Stimulated activated CD8-positive, alpha-beta memory T cell treated with anti-CD3 and anti-CD28 coated beads, Interleukin-15, amount 100 ng/mL, for 24 hours (primary cell): Measurements from ENCODE around the gene ELAVL1.

ENCODE experiments used
- DNase-seq: peaks from one replicate; pipeline ENCODE4 v3.0.0-alpha.2; 2020; ENCODE audit warnings: low read depth

The ELAVL1 gene

GRCh38 chr19:8021374-8021773, 15.9 kb upstream of the ELAVL1 start:
- no peak for DNase-seq

DNA sequence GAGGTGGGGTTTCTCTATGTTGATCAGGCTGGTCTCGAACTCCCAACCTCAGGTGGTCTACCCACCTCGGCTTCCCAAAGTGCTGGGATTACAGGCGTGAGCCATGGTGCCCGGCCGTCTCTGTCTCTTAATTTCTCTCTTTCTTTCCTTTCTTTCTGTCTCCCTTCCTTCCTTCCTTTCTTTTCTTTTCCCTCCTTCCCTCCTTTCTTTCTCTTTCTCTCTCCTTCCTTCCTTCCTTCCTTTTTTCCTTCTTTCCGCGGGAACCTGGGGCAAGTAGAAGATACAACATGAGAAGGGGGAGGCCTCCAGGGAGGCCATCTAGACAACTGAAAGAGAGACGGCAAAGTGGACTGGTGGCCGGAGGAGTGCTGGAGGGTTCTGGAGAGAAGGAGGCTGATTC, 15.2 kb upstream of the ELAVL1 start:
- no peak for DNase-seq

GRCh38 chr19:8017808-8018207, 12.4 kb upstream of the ELAVL1 start:
- no peak for DNase-seq

- no peak for DNase-seq
These were observed 523 bp downstream of the ELAVL1 start for GRCh38 chr19:8004723-8005513.

- no peak for DNase-seq
These were observed 1.4 kb downstream of the ELAVL1 start for GRCh38 chr19:8004001-8004400.

DNA sequence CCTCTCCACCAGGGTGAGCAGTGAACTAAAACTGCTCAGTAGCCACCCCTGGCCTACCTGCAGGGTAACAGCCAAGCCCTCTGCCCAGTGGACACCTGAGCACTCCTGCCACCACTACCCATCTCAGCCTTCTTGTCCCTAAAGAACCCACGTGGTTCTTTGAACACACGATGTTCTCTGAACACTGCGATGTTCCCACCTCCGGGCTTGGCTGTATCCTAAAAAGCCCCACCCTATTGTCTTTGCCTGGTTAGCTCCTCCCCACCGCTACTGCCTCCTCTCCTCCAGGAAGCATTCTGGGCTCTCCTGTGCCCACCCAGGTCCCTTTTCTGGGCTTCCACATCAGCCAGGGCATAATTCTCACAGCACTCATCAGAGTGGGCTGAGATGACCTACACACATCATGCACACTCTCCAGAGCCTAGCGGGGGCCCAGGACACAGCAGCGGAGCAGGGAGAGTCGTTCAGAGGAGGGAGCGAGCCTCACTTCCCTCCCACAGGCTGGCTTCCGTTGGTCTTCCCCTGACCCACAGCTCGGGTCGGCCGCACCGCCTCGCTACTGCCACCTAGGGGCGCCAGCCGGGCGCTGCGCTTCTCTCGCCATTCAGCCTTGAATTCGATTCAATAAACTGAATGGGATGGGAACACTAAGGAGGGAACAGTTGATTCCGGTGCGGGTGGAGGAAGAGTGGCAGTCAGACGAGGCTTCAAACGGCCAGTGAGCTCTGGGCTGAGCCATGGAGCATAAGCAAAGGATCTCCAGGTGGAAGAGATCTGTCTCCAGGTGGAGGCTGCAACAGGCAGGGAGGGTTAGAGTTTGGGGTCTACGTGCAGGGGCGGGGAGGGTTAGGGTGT, 3.2 kb downstream of the ELAVL1 start:
- DNase-seq: peak; percentile 53

DNA sequence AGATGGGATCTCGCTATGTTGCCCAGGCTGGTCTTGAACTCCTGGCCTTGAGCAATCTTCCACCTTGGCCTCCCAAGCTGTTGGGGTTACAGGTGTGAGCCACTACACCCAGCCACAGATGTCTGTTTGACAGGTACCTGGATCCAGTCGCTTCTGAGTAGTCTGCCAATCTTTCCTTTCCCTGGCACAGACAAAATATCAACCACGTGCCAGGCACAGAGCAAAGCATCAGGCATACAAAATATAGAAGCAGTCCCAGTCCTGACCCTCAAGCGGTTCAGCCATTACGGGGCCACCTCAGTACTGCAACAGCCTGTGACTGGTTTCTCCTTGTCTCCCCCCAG, 3.8 kb downstream of the ELAVL1 start:
- no peak for DNase-seq

DNA sequence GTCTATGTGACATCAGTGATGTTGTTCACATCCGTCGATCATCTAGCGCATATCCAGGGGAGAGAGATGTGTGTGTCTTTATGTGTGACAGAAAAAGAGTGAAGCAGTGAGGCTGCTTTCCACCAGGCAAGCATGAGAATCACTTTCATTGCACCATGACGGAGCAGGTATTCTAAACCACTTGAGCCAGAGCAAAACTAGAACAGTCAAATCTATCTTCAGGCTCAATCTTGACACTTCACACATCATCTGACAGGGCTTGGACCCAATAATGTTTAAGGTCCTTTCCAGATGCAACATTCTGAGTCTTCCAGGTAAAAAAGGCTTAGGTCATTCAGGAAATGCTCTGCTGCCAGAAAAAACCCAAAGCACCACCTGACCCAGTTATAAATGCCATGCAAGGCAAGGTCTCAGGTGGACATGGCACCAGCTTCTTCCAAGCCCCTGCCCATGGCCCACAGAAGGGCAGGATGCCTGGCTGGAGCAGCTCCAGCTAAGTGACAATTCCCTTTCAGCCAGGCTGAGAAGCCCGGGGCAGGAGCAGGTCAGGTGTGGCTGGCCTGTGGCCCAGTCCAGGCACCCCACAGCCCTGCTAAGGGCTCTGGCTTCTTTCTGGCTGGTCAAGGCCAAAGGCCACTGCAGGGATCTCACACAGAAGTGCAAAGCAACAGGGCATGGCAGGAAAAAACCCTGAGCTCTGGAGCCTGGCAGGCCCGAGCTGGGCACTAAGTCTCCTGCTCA, 5.0 kb downstream of the ELAVL1 start:
- no peak for DNase-seq

DNA sequence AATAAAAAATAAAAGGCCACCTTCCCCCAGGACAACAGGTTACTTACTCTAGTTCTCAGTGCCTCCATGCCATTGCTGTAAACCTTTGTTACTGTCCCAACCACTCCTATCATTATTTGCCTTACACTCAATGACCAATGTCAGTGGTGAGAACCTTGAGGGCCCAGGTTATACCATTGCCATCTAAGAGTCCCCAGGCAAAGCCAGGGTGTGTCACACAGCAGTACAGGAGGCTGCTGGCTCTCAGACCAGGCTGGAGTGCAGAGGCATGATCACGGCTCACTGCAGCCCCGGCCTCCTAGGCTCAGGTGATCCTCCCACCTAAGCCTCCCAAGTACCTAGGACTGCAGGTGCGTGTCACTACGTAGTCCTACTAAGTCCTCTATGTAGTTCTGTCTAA, 6.1 kb downstream of the ELAVL1 start:
- no peak for DNase-seq

DNA sequence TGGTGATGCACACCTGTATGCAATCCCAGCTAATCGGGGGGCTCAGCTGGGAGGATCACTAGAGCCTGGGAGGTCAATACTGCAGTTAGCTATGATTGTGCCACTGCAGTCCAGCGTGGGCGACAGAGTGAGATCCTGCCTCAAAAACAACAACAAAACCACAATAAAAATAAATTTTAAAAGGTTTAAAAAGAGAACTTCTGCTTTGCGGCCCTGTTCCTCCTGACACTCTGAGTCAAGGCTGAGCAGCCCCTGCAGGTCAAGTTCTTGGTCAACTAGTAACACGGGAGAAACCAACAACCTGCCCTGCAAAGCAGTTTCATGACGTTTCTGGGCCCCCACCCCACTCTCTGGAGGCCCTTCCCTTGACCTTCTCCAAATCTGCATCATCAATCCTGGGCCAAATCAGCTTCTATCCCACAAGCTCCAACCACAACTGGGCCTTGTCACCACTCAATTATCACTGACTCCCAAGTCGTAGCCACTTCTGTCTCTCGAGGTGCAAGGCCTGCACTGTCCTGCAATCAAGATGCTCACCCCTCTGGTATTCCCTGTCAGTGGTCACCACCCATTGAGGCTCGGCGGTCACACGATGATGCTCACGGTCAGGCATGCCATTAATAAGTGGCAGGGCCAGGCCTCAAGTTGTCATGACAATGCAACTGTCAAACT, 7.5 kb downstream of the ELAVL1 start:
- no peak for DNase-seq

DNA sequence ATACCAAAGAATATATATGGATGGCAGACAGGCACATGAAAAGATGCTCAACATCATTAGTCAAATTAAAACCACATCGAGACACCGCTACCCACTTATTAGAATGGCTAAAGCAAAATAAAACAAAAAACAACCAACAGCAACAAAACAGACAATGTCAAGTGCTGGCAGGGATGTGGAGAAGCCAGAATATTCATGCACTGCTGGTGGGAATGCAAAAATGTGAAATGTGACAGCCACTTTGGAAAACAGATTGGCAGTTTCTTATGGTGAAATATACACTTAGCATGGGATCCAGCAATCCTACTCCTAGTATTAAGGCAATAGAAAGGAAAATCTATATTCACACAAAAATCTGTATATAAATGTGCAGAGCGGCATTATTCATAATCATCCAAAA, 8.6 kb downstream of the ELAVL1 start:
- no peak for DNase-seq

GRCh38 chr19:7995810-7996158, 9.7 kb downstream of the ELAVL1 start:
- no peak for DNase-seq

GRCh38 chr19:7994928-7995809, 10.3 kb downstream of the ELAVL1 start:
- no peak for DNase-seq

DNA sequence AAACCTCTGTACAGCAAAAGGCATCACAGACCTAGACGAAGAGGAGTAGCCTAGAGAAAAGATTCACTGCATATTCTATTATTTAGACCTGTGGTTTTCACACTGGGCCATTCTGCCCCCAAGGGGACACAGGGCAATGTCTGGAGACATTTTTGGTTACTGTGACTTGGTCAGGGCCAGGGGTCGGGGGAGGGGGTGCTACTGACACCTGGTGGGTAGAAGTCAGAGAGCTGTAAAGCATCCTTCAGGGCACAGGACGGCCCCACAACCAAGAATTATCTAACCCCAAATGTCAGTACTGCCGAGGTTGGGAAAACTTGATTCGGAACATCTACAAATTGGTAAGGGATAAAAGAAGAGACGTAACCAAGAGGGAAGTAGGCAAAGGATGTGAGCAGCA, 11.3 kb downstream of the ELAVL1 start:
- no peak for DNase-seq

GRCh38 chr19:7993560-7993959, 11.9 kb downstream of the ELAVL1 start:
- DNase-seq: no peak

- no peak for DNase-seq
These were observed 12.9 kb downstream of the ELAVL1 start for GRCh38 chr19:7992575-7992974.

- no peak for DNase-seq
These were observed 16.3 kb downstream of the ELAVL1 start for GRCh38 chr19:7989071-7989575.

- no peak for DNase-seq
These were observed 17.1 kb downstream of the ELAVL1 start for GRCh38 chr19:7988307-7988706.

DNA sequence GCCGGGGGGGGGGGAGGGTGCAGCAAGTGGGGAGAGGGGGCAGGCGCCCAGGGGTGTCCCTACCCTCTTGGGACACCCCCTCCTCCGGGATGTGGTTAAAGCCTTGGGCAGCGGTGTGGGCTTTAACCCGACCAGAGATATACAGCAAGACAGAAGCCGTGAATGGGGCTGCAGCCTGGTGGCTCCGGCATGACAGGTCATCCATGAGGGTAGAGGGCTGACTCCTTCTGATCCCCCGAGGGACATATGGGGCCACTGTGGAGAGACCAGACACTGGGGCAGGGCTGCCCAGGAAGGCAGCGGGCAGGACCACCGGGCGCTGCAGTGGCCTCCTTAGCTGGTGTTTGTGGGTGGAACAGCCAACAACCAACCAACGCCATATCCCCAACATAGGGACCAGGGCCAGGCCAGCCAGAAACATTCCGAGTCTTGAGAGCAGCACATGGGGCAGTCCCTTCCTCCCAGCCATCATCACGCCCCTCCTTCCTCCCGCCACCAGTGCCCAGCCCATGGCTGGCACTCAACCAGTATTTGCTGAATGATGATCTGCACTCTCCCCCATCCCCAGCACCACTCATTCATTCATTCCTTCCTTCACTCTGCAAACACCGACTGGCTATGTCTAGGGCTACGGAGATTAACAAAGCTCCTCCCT, 18.2 kb downstream of the ELAVL1 start:
- no peak for DNase-seq

- DNase-seq: no peak
These were observed 18.9 kb downstream of the ELAVL1 start for GRCh38 chr19:7986321-7987113.
